IPS DF 6.9 (cell line): ENCODE results near the gene RAD51B.

ENCODE experiments used
- DNase-seq: peaks from one replicate; pipeline ENCODE4 v3.0.0-alpha.2; 2013; ENCODE audit warnings: low read depth, low spot score
- H3K27ac ChIP-seq: one replicate; pipeline ENCODE4 v1.5.1; 2013; ENCODE audit warnings: low read length, control low read depth
- H3K27me3 ChIP-seq: 2 replicates; pipeline ENCODE4 v1.6.1; 2013; ENCODE audit warnings: mild to moderate bottlenecking, low read length; ENCODE audit not compliant: control insufficient read depth, insufficient read depth
- H3K36me3 ChIP-seq: 2 replicates; pipeline ENCODE4 v1.6.1; 2013; ENCODE audit warnings: low read length; ENCODE audit not compliant: control insufficient read depth, insufficient read depth
- H3K4me1 ChIP-seq: 2 replicates; pipeline ENCODE4 v1.6.1; 2013; ENCODE audit warnings: low read length; ENCODE audit not compliant: control insufficient read depth, insufficient read depth
- H3K4me3 ChIP-seq: 2 replicates; pipeline ENCODE4 v1.5.1; 2013; ENCODE audit warnings: mild to moderate bottlenecking, low read length
- H3K9me3 ChIP-seq: 2 replicates; pipeline ENCODE4 v1.6.1; 2013; ENCODE audit warnings: low read length, inconsistent platforms; ENCODE audit not compliant: control insufficient read depth, insufficient read depth
- WGBS: extraction: QIAGEN DNeasy Blood & Tissue Kit; methylation state at CpG from one replicate; pipeline ENCODE4 v1.1.7; 2013; ENCODE audit warnings: mixed read lengths, missing lambda C conversion rate; ENCODE audit not compliant: insufficient read length, insufficient coverage; 5-methylcytosine and 5-hydroxymethylcytosine counted together

Gene RAD51B

DNA sequence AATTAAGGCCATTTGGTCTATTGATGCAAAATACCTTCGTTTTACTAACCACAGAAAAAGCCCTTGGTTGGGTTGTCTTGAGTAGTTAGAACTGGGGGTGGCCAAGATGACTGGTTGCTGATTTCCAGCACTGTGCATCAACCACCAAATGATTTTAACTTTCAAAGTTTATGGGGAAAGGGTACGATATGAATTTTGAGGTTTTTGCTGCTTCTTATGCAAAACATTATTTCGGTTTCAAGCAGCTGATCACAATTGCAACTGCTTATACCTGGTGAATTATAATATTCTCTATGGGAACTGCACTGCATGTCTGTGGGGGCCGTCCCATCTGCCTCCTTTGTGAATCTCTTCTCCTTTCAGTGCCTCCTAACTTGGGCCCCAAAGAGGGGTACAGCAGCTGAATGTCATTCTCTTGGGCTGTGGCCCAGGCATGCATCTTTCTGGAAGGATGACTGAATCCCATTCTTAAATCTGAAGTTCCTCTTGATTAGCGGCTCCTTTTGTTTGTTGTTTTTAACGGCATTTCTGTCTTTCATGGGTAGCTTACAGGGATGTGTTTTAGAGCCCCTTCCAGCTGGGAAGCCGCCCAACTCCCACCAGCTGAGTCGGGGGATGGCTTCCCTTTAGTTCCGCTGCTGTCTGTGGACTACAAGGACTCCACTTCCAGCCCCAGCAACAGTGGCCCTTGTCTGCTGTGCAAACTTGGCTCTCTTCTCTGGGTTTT lies 493.5 kb downstream of the RAD51B start:
- Histone ChIP-seq H3K9me3 (no peaks in the 10 kb centered on the region), H3K27me3 (no peaks in the 10 kb centered on the region), H3K27ac (no peak overlapping the region), H3K36me3 (no peaks in the 10 kb centered on the region), H3K4me3 (no peak overlapping the region), H3K4me1 (peaks cover 3% of the 10 kb centered on the region; the same call in 1 of the 2 replicates)
- WGBS = no CpG with 5 or more reads among the region's 9 CpGs
- no peak for DNase-seq

DNA sequence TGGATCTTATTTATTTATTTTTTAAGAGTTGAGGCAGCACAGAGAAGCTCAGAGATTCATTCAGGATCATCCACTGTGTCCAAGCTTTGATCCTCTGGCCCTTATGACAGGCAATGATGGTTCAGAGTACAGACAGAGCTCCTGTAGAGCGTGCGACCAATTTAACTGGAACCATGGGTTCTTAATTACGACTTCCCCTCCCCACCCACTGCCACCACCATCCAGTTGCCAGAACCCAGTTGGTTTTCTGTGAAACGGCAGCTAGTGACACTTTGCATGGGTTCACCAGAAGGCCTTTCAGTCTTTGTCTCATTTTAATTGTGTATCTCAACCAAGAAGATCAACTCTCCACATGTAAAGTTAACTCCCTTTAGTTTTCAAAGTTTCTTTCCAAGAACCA lies 495.1 kb downstream of the RAD51B start:
- Histone ChIP-seq H3K4me1 (peaks cover 3% of the 10 kb centered on the region; the same call in 1 of the 2 replicates), H3K36me3 (no peaks in the 10 kb centered on the region), H3K27me3 (no peaks in the 10 kb centered on the region), H3K4me3 (no peak overlapping the region), H3K27ac (no peak overlapping the region), H3K9me3 (no peaks in the 10 kb centered on the region)
- no peak for DNase-seq
- WGBS = no CpG with 5 or more reads among the region's 4 CpGs

DNA sequence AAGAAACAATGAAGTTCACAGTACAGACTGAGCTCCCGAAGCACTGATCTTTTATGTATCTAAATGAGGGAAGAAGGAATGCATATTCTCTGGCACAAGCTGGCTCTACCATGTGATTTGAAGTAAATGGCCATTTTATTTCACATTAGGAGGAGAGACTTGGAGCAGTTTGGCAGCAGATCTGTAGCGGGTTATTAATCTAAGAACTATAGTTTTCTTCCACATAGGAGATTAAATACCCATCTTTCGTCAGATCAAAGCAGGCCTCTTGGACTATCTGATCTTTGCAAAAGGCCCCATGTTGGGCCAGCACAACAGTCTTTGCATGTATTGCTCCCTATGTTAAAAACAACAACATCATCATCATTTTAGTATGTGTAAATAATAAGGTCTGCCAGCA lies 495.5 kb downstream of the RAD51B start:
- no peaks in the 10 kb centered on the region for H3K36me3 ChIP-seq
- H3K4me1 ChIP-seq = peaks cover 3% of the 10 kb centered on the region; the same call in 1 of the 2 replicates
- no peaks in the 10 kb centered on the region for H3K27me3 ChIP-seq
- DNase-seq = no peak
- no CpG with 5 or more reads among the region's 3 CpGs for WGBS
- H3K4me3 ChIP-seq = no peak overlapping the region
- H3K9me3 ChIP-seq = no peaks in the 10 kb centered on the region
- no peak overlapping the region for H3K27ac ChIP-seq

DNA sequence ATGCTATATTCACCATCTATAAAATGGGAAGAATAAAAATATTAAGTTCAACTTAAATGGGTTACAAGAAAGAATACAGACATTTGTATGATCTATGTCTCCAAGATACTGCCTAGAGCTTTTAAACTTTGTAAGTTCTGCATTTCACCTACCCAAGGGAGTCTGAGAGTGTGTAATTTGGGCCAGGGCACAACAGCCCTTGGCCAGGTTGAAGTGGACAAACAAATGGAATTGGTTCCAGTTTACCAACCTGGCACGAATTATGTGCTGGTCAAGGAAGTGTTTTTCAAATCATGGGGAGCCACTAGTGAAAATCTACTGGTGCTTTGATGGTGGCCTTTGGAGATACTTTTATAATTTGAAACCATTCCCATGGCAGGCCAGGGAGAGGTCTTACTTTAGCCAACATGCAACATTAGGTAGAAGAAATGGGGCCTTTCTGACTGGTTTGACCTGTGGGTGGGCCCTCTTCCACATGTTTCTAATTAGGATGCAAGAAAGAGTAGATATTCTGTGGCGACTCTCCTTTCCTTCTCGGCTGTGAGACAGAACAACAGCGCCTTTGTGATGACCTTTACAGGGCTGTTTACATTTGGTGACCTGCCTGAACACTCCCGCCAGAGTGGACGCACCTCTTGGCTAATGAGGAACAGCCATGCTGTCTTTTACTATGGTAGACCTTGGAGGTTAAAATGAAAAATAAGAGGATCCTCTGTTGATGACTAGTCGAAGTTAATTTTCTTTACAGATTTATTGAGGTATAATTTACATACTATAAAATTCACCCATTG lies 496.7 kb downstream of the RAD51B start:
- Histone ChIP-seq H3K9me3 (no peaks in the 10 kb centered on the region), H3K4me3 (no peak overlapping the region), H3K27ac (no peak overlapping the region), H3K36me3 (no peaks in the 10 kb centered on the region), H3K4me1 (peaks cover 3% of the 10 kb centered on the region; the same call in 1 of the 2 replicates), H3K27me3 (no peaks in the 10 kb centered on the region)
- no CpG with 5 or more reads among the region's 7 CpGs for WGBS
- no peak for DNase-seq

DNA sequence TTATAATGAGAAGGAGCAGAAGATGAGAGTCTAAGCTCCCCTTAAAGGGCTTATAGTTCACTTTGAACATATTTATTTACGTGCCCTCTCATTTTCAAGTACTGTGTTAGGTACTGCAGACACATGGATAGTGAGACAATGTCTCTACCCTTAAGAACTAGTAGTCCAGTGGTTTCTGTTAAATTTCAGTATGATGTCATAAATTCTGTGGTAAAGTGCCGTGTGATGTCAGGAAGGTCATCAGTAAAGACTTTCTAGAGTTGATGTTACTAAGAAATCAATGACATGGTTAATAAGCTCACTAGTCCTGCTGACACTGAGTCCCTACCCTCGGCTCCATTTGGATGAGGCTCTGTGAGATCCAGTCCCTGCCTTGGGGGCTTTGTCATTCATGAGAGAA lies 497.7 kb downstream of the RAD51B start:
- Histone ChIP-seq H3K4me1 (peaks cover 3% of the 10 kb centered on the region; the same call in 1 of the 2 replicates), H3K4me3 (no peak overlapping the region), H3K27me3 (no peaks in the 10 kb centered on the region), H3K9me3 (no peaks in the 10 kb centered on the region), H3K27ac (no peak overlapping the region), H3K36me3 (no peaks in the 10 kb centered on the region)
- WGBS = no CpG with 5 or more reads among the region's 3 CpGs
- DNase-seq = no peak

DNA sequence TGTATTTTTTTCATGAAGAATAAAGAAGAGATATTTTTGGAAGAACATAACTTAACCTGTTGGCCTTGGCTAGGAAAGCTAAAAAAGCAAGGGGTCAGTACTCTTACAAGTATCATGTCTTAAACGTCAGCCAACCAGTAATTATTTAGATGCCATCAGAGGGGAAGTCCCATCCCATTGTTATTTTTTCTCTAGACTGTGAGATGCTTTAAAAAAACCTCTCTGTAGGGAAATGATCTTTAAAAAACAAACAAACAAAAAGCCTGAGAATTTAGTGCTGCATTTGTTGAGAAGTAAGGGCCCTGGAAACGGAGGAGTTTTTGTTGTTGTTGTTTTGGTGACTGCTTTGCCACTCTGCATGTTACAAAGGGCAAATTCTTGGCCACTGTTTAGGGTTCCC lies 499.2 kb downstream of the RAD51B start:
- Histone ChIP-seq H3K27me3 (no peaks in the 10 kb centered on the region), H3K27ac (no peak overlapping the region), H3K36me3 (no peaks in the 10 kb centered on the region), H3K4me1 (no peaks in the 10 kb centered on the region), H3K4me3 (no peak overlapping the region), H3K9me3 (no peaks in the 10 kb centered on the region)
- no peak for DNase-seq
- WGBS = no CpG with 5 or more reads among the region's 2 CpGs

DNA sequence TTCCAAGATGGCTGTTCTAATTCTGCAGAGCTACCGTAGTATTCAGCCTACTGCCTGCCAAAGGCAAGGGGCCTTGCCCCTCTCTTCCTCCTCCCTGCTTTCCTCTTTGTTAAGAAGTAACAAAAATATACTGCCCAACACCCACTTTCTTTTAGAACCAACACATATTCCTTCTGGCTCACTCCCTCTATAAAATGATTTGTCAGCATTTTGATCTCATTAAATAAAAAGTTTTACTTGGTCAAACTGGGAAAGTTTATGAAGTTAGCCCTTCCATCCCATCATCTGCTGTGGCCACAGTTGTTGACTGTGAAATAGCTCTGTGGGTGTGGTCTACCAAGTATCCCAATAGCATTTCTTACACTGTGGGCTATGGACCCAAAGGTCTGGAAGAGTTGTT lies 500.9 kb downstream of the RAD51B start:
- no CpG with 5 or more reads among the region's 1 CpG for WGBS
- no peaks in the 10 kb centered on the region for H3K27me3 ChIP-seq
- H3K27ac ChIP-seq = no peak overlapping the region
- H3K4me3 ChIP-seq = no peak overlapping the region
- H3K4me1 ChIP-seq = no peaks in the 10 kb centered on the region
- DNase-seq = no peak
- no peaks in the 10 kb centered on the region for H3K36me3 ChIP-seq
- no peaks in the 10 kb centered on the region for H3K9me3 ChIP-seq

DNA sequence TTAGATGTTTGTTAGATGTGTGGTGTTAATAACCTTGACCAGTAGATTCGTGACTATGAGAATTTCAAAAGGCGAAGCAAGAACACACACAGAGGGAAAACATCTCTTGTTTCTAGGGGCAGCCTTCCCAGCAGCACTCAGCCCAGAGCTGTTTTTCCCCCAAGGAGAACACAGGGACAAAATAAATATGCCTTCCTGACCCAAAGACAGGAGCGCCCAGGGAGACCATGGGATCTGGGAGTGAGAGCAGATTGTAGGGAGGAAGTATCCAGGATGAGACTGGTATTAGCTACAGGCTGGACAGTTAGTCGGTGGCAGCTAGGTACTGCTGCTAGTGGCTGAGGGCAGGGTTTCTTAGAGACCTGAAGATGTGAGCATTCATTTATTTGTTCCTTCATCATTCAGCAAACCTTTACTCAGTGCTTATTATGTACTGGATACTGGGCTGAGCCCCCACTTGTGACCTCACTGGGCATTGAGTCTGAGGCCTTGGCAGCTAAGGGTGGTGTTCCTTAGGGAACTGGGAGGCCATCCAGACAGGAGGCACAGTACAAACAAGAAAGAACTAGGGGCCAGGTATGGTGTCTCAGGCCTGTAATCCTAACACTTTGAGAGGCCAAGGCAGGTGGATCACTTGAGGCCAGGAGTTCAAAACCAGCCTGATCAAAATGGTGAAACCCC lies 503.5 kb downstream of the RAD51B start:
- WGBS = no CpG with 5 or more reads among the region's 4 CpGs
- Histone ChIP-seq H3K27me3 (no peaks in the 10 kb centered on the region), H3K4me1 (no peaks in the 10 kb centered on the region), H3K27ac (no peak overlapping the region), H3K36me3 (no peaks in the 10 kb centered on the region), H3K9me3 (no peaks in the 10 kb centered on the region), H3K4me3 (no peak overlapping the region)
- DNase-seq = no peak

DNA sequence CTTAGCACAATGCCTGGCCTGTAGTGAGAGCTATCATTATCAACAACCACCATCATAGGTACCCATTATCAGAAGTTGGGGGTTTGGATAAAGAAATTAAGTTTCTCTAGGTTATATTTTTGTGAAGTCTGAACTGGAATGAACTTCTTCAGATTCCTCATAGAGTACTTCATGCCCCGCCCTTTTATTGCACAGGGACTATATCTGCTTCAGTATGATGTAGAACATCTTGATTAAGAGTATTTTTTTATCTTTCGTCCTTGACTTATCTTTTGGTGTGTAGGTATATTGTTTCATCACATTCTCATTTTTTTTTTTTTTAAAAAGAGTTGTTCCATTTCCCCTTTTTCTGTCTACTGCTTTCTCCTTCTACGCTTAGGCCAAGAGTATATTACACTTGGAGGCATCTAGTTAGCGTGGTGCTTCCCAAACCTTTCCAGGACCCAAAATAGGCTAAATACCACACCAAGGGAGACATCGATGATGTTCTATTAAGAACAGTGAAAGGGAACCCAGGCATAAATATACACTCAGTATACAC lies 505.8 kb downstream of the RAD51B start:
- Histone ChIP-seq H3K9me3 (no peaks in the 10 kb centered on the region), H3K4me3 (no peak overlapping the region), H3K36me3 (no peaks in the 10 kb centered on the region), H3K27me3 (no peaks in the 10 kb centered on the region), H3K4me1 (no peaks in the 10 kb centered on the region), H3K27ac (no peak overlapping the region)
- WGBS = no CpG with 5 or more reads among the region's 5 CpGs
- no peak for DNase-seq

DNA sequence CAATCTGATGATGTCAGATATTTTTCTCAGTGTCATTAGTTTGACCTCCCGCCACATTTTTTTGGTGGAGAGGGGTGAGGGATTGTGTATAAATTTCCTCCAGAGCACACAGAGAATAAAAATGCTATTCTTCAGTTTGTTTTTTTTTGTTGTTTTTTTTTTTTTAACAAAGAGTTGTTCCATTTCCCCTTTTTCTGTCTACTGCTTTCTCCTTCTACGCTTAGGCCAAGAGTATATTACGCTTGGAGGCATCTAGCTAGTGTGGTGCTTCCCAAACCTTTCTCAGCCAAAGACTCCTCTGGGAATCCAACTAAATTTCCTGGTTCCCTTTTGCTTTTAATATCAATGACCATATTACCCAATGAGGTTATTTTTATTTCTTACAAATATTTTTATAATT lies 507.7 kb downstream of the RAD51B start:
- Histone ChIP-seq H3K27me3 (no peaks in the 10 kb centered on the region), H3K4me1 (no peaks in the 10 kb centered on the region), H3K9me3 (no peaks in the 10 kb centered on the region), H3K4me3 (no peak overlapping the region), H3K36me3 (no peaks in the 10 kb centered on the region), H3K27ac (no peak overlapping the region)
- no peak for DNase-seq
- WGBS = no CpG with 5 or more reads among the region's 3 CpGs
